Stimulated activated naive CD8-positive, alpha-beta T cell treated with anti-CD3 and anti-CD28 coated beads, Interleukin-15, Interleukin-2, amounts not matched to agents 100 U/mL and 50 U/mL, for 24 hours (primary cell): Measurements from ENCODE around the gene GNA12.
"Not testable (repeated sequence)": the region's sequence is repeated elsewhere in the genome, so short reads cannot be mapped to it uniquely, and the experiment has no call there.

Source experiments
- ATAC-seq: fragments of 150-1000 bp; cut with Tn5 transposase; one replicate; pipeline ENCODE4 v1.10.0; 2021
- DNase-seq: peaks from one replicate; pipeline ENCODE4 v3.0.0; 2021

The GNA12 gene

GRCh38 chr7:2710901-2711551 lies 133.1 kb downstream of the GNA12 start:
- no peak for DNase-seq
- peak; percentile 24 for ATAC-seq

- DNase-seq, result no peak
- no peak for ATAC-seq
Measured at GRCh38 chr7:2710286-2710655, 133.8 kb downstream of the GNA12 start.

GRCh38 chr7:2709553-2710285 lies 134.4 kb downstream of the GNA12 start:
- ATAC-seq (peak; percentile 92), DNase-seq (peak; percentile 83)

GRCh38 chr7:2708547-2709310 lies 135.4 kb downstream of the GNA12 start:
- DNase-seq (no peak), ATAC-seq (no peak)

GRCh38 chr7:2708041-2708440 lies 136.1 kb downstream of the GNA12 start:
- no peak for ATAC-seq
- no peak for DNase-seq

GRCh38 chr7:2707481-2707880 lies 136.6 kb downstream of the GNA12 start:
- DNase-seq (no peak), ATAC-seq (no peak)

GRCh38 chr7:2706685-2707126 lies 137.4 kb downstream of the GNA12 start:
- DNase-seq (no peak), ATAC-seq (no peak)

- ATAC-seq, result no peak
- no peak for DNase-seq
Measured at GRCh38 chr7:2705371-2706096, 138.6 kb downstream of the GNA12 start.

GRCh38 chr7:2702594-2702957 lies 141.5 kb downstream of the GNA12 start:
- no peak for ATAC-seq
- DNase-seq, result no peak

GRCh38 chr7:2701832-2702593 lies 142.1 kb downstream of the GNA12 start:
- DNase-seq (no peak), ATAC-seq (no peak)

- DNase-seq (no peak), ATAC-seq (no peak)
Measured at GRCh38 chr7:2701424-2701823, 142.7 kb downstream of the GNA12 start.

GRCh38 chr7:2700141-2700850 lies 143.8 kb downstream of the GNA12 start:
- DNase-seq, result no peak
- no peak for ATAC-seq

GRCh38 chr7:2699289-2699620 lies 144.9 kb downstream of the GNA12 start:
- ATAC-seq (no peak), DNase-seq (no peak)

- DNase-seq, result peak; percentile 71
- peak; percentile 91 for ATAC-seq
Measured at GRCh38 chr7:2698581-2699288, 145.4 kb downstream of the GNA12 start.

GRCh38 chr7:2694122-2694436 lies 150.0 kb downstream of the GNA12 start:
- not testable (repeated sequence) for ATAC-seq, DNase-seq

- DNase-seq, ATAC-seq: not testable (repeated sequence)
Measured at GRCh38 chr7:2693420-2694121, 150.5 kb downstream of the GNA12 start.

GRCh38 chr7:2692543-2692942 lies 151.6 kb downstream of the GNA12 start:
- ATAC-seq (no peak), DNase-seq (no peak)

- DNase-seq, ATAC-seq: not testable (repeated sequence)
Measured at GRCh38 chr7:2691932-2692439, 152.1 kb downstream of the GNA12 start.

- DNase-seq (no peak), ATAC-seq (no peak)
Measured at GRCh38 chr7:2691011-2691707, 152.9 kb downstream of the GNA12 start.
